Liver (tissue), 9 donors: ENCODE data around the gene CRHR1. TPM values are rescaled to one million over a fixed set of nuclear protein-coding genes. Genes with fewer than 3 reads are reported as not detected.

Source experiments
- DNase-seq: peaks from one replicate; pipeline ENCODE4 v3.0.0-alpha.2; 2017; ENCODE audit warnings: low spot score
- H3K27ac ChIP-seq, 2 donors: one replicate each; pipeline ENCODE4 v1.7.0; 2013; ENCODE audit warnings: inconsistent platforms in 2 of 2, low read length in 2 of 2, control low read depth in 1 of 2, low read depth in 1 of 2, mild to moderate bottlenecking in 1 of 2
- H3K27me3 ChIP-seq, 4 donors: one replicate each; pipeline versions ENCODE4 v1.6.1 to v1.7.0; 2013; ENCODE audit warnings: low read length in 3 of 4, inconsistent platforms in 1 of 4, mild to moderate bottlenecking in 1 of 4, moderate library complexity in 1 of 4; ENCODE audit not compliant: control insufficient read depth in 4 of 4, insufficient read depth in 4 of 4
- H3K36me3 ChIP-seq, 4 donors: one replicate each; pipeline versions ENCODE4 v1.6.1 to v1.7.0; 2013; ENCODE audit warnings: low read length in 3 of 4, mild to moderate bottlenecking in 3 of 4, low read depth in 1 of 4, moderate library complexity in 1 of 4; ENCODE audit not compliant: control insufficient read depth in 4 of 4, insufficient read depth in 3 of 4
- H3K4me1 ChIP-seq, 4 donors: one replicate each; pipeline versions ENCODE4 v1.6.1 to v1.7.0; 2013; ENCODE audit warnings: low read length in 3 of 4, mild to moderate bottlenecking in 3 of 4, moderate library complexity in 1 of 4; ENCODE audit not compliant: control insufficient read depth in 4 of 4, insufficient read depth in 4 of 4
- H3K4me3 ChIP-seq, 3 donors: one replicate each; pipeline versions ENCODE4 v1.6.1 to v1.7.0; 2013; ENCODE audit warnings: low read length in 3 of 3, control low read depth in 1 of 3, low read depth in 1 of 3, mild to moderate bottlenecking in 1 of 3
- H3K9ac ChIP-seq, 2 donors: one replicate each; pipeline ENCODE4 v1.7.0; 2013; ENCODE audit warnings: low read length in 2 of 2, mild to moderate bottlenecking in 2 of 2, moderate library complexity in 2 of 2, control low read depth in 1 of 2, low read depth in 1 of 2
- H3K9me3 ChIP-seq, 4 donors: one replicate each; pipeline versions ENCODE4 v1.6.1 to v1.7.0; 2013; ENCODE audit warnings: low read length in 3 of 4; ENCODE audit not compliant: control insufficient read depth in 4 of 4
- CTCF ChIP-seq: fragments of 150-350 bp; IDR thresholded peaks from 2 replicates; pipeline ENCODE4 v1.5.1; 2017; ENCODE audit warnings: improper control_type of control experiment, low read depth, low read length; ENCODE audit not compliant: missing input control
- EGR1 ChIP-seq, 2 donors: IDR thresholded peaks; 2 replicates each; pipeline ENCODE4 v1.6.1; 2016 to 2018; ENCODE audit warnings: antibody characterized with exemption in 2 of 2, low read depth in 2 of 2
- FOXA1 ChIP-seq: IDR thresholded peaks from 2 replicates; pipeline ENCODE4 v1.6.1; 2016; ENCODE audit warnings: antibody characterized with exemption
- FOXA2 ChIP-seq: IDR thresholded peaks from 2 replicates; pipeline ENCODE4 v1.6.1; 2016; ENCODE audit warnings: antibody characterized with exemption
- GABPA ChIP-seq, 2 donors: IDR thresholded peaks in 1 of 2; conservative IDR thresholded peaks in 1 of 2; 2 replicates each; pipeline ENCODE4 v1.6.1; 2016; ENCODE audit warnings: antibody characterized with exemption in 2 of 2, mild to moderate bottlenecking in 1 of 2, moderate library complexity in 1 of 2
- HNF4A ChIP-seq, 2 donors: conservative IDR thresholded peaks; 2 replicates each; pipeline ENCODE4 v1.6.1; 2016; ENCODE audit warnings: antibody characterized with exemption in 2 of 2, mild to moderate bottlenecking in 2 of 2
- HNF4G ChIP-seq: IDR thresholded peaks from 2 replicates; pipeline ENCODE4 v1.6.1; 2016; ENCODE audit warnings: antibody characterized with exemption
- JUND ChIP-seq, 2 donors: IDR thresholded peaks; 2 replicates each; pipeline ENCODE4 v1.6.1; 2016; ENCODE audit warnings: antibody characterized with exemption in 2 of 2
- NR2F2 ChIP-seq: IDR thresholded peaks from 2 replicates; pipeline ENCODE4 v1.6.1; 2016; ENCODE audit warnings: antibody characterized with exemption
- RAD21 ChIP-seq, 2 donors: IDR thresholded peaks; 2 replicates each; pipeline ENCODE4 v1.6.1; 2016; ENCODE audit warnings: antibody characterized with exemption in 2 of 2, mild to moderate bottlenecking in 2 of 2
- RXRA ChIP-seq, 2 donors: IDR thresholded peaks; 2 replicates each; pipeline ENCODE4 v1.6.1; 2017 to 2018; ENCODE audit warnings: antibody characterized with exemption in 2 of 2, mild to moderate bottlenecking in 1 of 2
- SP1 ChIP-seq: IDR thresholded peaks from 2 replicates; pipeline ENCODE4 v1.6.1; 2018; ENCODE audit warnings: antibody characterized with exemption, mild to moderate bottlenecking
- TAF1 ChIP-seq: conservative IDR thresholded peaks from 2 replicates; pipeline ENCODE4 v1.6.1; 2016; ENCODE audit warnings: antibody characterized with exemption, mild to moderate bottlenecking
- YY1 ChIP-seq: IDR thresholded peaks from 2 replicates; pipeline ENCODE4 v1.6.1; 2016; ENCODE audit warnings: antibody characterized with exemption, mild to moderate bottlenecking
- WGBS: extraction: QIAGEN DNeasy Blood & Tissue Kit; methylation state at CpG from one replicate; pipeline ENCODE4 v1.1.7; 2013; 5-methylcytosine and 5-hydroxymethylcytosine counted together
- polyA plus RNA-seq, 2 donors: library from polyadenylated mRNA; stranded (reverse) in 1 of 2; unstranded in 1 of 2; fragments of 200-250 nt in 1 of 2; fragments of >200 nt in 1 of 2; fragmentation: Nextera tagmentation in 1 of 2; extraction: Ambion mirVana in 1 of 2; gene quantifications; one replicate each; pipeline versions ENCODE4 v1.2.1 to v1.2.3, GENCODE V29; 2013 to 2015
- total RNA-seq, 2 donors: library from RNA; depleted of rRNA; stranded (reverse); fragments of >200 nt; gene quantifications; one replicate each; pipeline ENCODE4 v1.2.3, GENCODE V29; 2014
- TF ChIP-seq, protein P1 (sequence below): IDR thresholded peaks from 2 replicates; pipeline ENCODE4 v1.6.1; 2016; ENCODE audit warnings: antibody characterized with exemption
- TF ChIP-seq, protein P2 (sequence below): IDR thresholded peaks from 2 replicates; pipeline ENCODE4 v1.6.1; 2016; ENCODE audit warnings: antibody characterized with exemption, mild to moderate bottlenecking
- TF ChIP-seq, protein P3 (sequence below): IDR thresholded peaks from 2 replicates; pipeline ENCODE4 v1.6.1; 2016; ENCODE audit warnings: antibody characterized with exemption
- donor health status: healthy.
- donor health status: healthy.
- donor health status: healthy.
- donor health status: healthy.
- donor health status: healthy.

Gene CRHR1
- total and polyA plus RNA-seq, 4 donors: not detected

DNA sequence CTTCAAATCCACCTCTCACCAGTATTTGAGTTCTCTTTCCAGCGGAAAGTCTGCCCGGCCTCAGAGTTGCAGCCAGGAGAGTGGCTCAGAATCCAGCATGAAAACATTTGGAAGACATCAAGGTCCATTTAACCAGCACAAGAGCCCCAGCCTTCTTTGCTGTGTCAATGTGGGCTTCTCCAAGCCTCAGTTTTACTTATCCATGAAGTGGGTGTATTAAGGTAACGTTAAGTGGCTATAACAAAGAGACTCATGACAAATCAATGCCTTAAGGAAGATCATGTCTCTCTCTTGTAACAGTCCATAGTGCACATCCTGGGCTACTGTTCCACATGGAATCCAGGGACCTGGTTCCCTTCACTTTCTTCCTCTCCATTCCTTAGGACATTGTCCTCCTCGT lies 59.6 kb downstream of the CRHR1 start (continued):
- no peak for TF ChIP-seq HNF4G

- Histone ChIP-seq H3K4me1 (no peaks in the 10 kb centered on the region), H3K27me3 (no peaks in the 10 kb centered on the region), H3K9me3 (no peaks in the 10 kb centered on the region), H3K9ac (no peak within 1 kb of the TSS), H3K4me3 (no peak within 1 kb of the TSS), H3K36me3 (no peaks in the 10 kb centered on the region), H3K27ac (no peak within 1 kb of the TSS)
- DNase-seq: no peak
- 82% methylated on average over 25 of the region's 25 CpGs for WGBS
- TF ChIP-seq HNF4G (no peak), JUND (IDR thresholded peaks at IDR 0.05) (no peak), YY1 (no peak), SP1 (no peak), NR2F2 (no peak), RXRA (IDR thresholded peaks at IDR 0.05) (no peak), RAD21 (IDR thresholded peaks at IDR 0.05) (no peak), TAF1 (no peak), FOXA2 (no peak), FOXA1 (no peak), CTCF (no peak), EGR1 (IDR thresholded peaks at IDR 0.05; ENCODE audit: low read depth in 2 of 2) (no peak), HNF4A (conservative IDR thresholded peaks at IDR 0.05) (no peak), GABPA (IDR thresholded peaks at IDR 0.05 in 1 of 2, conservative IDR thresholded peaks at IDR 0.05 in 1 of 2) (no peak)
- TF ChIP-seq, protein P1, sequence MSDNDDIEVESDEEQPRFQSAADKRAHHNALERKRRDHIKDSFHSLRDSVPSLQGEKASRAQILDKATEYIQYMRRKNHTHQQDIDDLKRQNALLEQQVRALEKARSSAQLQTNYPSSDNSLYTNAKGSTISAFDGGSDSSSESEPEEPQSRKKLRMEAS: no peak
- TF ChIP-seq, protein P2, sequence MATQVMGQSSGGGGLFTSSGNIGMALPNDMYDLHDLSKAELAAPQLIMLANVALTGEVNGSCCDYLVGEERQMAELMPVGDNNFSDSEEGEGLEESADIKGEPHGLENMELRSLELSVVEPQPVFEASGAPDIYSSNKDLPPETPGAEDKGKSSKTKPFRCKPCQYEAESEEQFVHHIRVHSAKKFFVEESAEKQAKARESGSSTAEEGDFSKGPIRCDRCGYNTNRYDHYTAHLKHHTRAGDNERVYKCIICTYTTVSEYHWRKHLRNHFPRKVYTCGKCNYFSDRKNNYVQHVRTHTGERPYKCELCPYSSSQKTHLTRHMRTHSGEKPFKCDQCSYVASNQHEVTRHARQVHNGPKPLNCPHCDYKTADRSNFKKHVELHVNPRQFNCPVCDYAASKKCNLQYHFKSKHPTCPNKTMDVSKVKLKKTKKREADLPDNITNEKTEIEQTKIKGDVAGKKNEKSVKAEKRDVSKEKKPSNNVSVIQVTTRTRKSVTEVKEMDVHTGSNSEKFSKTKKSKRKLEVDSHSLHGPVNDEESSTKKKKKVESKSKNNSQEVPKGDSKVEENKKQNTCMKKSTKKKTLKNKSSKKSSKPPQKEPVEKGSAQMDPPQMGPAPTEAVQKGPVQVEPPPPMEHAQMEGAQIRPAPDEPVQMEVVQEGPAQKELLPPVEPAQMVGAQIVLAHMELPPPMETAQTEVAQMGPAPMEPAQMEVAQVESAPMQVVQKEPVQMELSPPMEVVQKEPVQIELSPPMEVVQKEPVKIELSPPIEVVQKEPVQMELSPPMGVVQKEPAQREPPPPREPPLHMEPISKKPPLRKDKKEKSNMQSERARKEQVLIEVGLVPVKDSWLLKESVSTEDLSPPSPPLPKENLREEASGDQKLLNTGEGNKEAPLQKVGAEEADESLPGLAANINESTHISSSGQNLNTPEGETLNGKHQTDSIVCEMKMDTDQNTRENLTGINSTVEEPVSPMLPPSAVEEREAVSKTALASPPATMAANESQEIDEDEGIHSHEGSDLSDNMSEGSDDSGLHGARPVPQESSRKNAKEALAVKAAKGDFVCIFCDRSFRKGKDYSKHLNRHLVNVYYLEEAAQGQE: no peak
- TF ChIP-seq, protein P3, sequence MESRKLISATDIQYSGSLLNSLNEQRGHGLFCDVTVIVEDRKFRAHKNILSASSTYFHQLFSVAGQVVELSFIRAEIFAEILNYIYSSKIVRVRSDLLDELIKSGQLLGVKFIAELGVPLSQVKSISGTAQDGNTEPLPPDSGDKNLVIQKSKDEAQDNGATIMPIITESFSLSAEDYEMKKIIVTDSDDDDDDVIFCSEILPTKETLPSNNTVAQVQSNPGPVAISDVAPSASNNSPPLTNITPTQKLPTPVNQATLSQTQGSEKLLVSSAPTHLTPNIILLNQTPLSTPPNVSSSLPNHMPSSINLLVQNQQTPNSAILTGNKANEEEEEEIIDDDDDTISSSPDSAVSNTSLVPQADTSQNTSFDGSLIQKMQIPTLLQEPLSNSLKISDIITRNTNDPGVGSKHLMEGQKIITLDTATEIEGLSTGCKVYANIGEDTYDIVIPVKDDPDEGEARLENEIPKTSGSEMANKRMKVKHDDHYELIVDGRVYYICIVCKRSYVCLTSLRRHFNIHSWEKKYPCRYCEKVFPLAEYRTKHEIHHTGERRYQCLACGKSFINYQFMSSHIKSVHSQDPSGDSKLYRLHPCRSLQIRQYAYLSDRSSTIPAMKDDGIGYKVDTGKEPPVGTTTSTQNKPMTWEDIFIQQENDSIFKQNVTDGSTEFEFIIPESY: no peak
These were observed 60.7 kb downstream of the CRHR1 start, which contains the start of gene SPPL2C for GRCh38 chr17:45844695-45845375. TSS of gene SPPL2C (plus strand) at chr17:45844881. CDS start at chr17:45844907, 26 bp downstream.
